ENCODE measurements around the gene SLC25A25.
"Not testable (repeated sequence)": the region's sequence is repeated elsewhere in the genome, so short reads cannot be mapped to it uniquely, and the experiment has no call there.

SLC25A25 gene

DNA sequence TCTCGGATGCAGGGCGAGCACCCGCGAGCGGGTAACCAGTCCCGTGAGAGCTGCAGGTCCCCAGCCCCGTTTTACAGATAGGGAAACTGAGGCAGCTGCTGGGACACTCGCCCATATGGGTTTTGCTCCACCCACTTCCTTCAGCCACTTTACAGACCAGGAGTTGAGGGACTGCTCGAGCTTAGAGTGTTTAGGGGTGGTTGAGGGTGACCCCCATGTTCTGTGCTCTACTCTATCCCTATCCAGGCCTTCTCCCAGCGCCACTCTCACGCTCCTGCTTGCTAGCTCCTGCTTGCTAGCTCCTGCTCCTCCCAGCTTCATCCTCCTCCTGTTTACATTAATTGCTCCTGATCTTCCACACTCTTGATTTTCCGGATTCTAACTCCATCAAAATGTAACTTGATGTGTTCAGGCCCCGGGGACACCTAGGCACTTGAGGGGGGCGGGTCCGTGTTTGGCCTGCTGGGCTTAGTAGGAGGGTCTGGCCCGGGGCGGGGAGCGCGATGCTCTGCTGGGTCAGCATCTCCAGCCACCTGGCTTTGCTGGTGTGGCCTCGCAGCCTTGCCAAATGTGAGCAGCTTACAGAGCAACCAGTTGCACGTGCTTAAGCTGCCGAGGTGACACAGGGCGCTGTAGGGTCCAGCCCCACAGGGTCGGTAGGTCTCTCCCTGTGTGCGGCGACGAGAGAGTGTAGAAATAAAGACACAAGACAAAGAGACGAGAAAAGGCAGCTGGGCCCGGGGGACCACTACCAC lies 61.0 kb downstream of the SLC25A25 start:
- DNase-seq = no peak

- DNase-seq = not testable (repeated sequence)
These were observed 62.1 kb downstream of the SLC25A25 start for GRCh38 chr9:128129976-128130590.

GRCh38 chr9:128130651-128131050 lies 62.6 kb downstream of the SLC25A25 start:
- not testable (repeated sequence) for DNase-seq

GRCh38 chr9:128131346-128131745 lies 63.3 kb downstream of the SLC25A25 start:
- not testable (repeated sequence) for DNase-seq

GRCh38 chr9:128132139-128132538 lies 64.1 kb downstream of the SLC25A25 start:
- not testable (repeated sequence) for DNase-seq

DNA sequence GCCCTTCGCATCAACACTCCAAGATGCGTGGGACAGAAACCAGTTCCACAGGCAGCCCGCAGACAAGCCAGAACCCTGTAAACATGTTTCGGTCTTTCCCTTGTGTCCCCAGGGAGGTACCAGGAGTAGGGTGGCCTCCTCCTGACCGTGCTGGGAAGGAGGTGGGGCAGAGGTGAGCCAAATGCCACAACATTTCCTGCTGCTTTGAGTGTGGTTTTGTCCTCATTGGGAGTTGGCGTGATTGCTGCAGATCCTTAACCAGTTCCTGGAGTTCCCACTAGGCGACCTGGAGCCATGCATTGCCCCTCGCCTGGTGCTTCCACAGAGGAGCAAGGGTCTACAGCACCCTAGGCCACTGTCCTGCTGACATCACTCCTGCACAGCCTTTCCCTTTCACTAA lies 67.5 kb downstream of the SLC25A25 start:
- not testable (repeated sequence) for DNase-seq

- no peak for DNase-seq
These were observed 69.1 kb downstream of the SLC25A25 start for GRCh38 chr9:128136816-128137793.

GRCh38 chr9:128138001-128138400 lies 70.0 kb downstream of the SLC25A25 start:
- no peak for DNase-seq

DNA sequence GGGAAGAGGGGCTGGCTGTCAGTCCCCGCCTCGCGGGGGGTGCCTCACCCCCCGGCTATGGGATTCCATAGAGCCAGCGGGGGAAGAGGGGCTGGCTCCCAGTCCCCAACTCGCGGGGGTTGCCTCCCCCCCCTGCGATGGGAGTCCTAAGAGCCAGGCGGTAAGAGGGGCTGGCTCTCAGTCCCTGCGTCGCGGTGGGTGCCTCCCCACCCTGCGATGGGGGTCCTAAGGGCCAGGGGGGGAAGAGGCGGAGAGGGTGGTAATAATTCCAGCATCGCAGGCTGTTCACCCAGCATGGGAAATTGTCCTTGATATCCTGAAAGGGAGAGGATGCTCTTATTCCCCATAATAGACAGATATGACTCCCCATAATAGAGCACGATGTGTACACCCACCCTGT lies 71.6 kb downstream of the SLC25A25 start:
- no peak for DNase-seq

DNA sequence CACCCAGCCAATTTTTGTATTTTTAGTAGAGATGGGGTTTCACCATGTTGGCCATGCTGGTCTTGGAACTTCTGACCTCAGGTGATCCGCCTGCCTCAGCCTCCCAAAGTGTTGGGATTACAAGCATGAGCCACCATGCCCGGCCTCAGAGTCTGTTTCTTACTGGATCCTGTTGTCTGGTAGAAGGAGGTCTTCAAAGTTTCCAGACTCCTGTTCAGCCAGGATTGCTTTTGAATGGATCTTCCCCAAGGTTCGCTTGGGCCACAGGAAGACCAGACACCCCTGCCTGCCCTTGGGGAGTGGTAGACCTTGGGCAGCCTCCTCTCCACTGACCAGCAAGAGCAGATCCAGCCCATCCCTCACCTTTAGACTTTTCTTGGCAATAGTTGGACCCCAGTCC lies 73.6 kb downstream of the SLC25A25 start:
- no peak for DNase-seq

DNA sequence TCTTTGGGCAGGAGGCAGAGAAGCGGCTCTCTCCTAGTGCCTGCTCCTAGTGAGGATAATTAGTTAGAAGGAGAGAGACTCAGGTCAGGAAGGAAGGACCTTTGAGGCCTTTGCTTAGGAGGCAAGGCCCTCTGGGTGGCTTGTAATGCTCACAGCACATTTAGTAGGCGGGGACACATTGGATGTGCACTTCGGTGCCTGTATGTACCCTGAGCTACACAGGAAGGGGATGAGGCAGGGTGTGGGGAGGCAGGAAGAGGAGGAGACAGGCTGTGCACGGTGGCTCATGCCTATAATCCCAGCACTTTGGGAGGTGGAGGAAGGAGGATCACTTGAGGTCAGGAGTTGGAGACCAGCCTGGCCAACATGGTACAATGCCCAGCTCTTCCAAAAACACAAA lies 74.0 kb downstream of the SLC25A25 start:
- DNase-seq = no peak

DNA sequence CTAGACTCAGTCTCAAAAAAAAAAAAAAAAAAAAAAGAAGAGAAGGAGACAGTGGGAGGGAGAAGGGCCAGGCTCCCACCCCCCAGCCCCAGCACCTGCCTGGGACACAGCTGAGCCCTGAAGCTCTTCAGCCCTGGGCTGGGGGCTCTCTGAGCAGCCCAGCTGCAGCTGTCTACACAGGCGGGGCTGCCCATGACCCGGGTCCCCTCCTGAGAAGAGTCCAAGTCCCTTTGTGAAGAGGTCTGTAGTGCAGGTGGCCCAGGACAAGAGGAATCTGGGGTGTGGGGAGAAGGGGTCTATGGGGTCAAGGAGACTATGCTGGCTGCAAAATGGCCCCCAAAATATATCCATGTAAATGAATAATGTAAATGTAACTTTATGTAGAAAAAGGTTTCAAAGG lies 74.6 kb downstream of the SLC25A25 start:
- DNase-seq = no peak

DNA sequence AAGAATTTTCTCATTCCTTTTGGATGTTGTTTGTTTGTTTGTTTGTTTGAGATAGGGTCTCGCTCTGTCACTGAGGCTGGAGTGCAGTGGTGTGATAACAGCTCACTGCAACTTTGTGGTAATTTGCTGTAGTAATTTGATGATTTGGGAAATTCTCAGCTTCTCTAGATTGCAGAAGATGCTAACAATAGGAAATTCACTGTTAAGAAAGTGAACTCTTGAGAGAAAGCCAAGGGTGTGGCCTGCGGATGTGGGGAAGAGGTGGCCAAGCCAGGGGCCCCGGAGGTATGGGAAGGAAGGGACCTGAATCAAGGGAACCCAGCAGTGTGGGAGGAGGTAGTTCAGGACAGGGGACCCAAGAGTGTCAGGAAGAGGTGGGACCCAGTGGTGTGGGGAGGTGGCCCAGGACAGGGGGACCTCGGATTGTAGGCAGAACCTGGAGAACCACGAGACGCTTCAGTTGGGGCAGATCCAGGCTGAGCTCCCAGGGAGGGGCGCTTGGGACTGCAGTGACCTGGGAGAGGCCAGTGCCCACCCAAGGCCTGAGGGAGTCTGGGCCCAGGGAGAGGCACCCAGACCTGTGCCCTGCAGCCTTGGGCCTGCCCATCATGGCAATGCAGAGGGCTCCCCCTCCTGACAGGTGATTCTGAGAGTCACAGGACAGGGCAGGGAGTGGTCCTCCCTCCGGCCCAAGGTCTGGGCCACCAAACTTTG lies 75.7 kb downstream of the SLC25A25 start:
- no peak for DNase-seq

GRCh38 chr9:128144239-128145181 lies 76.5 kb downstream of the SLC25A25 start:
- no peak for DNase-seq

- DNase-seq = no peak
These were observed 77.5 kb downstream of the SLC25A25 start for GRCh38 chr9:128145536-128145935.

DNA sequence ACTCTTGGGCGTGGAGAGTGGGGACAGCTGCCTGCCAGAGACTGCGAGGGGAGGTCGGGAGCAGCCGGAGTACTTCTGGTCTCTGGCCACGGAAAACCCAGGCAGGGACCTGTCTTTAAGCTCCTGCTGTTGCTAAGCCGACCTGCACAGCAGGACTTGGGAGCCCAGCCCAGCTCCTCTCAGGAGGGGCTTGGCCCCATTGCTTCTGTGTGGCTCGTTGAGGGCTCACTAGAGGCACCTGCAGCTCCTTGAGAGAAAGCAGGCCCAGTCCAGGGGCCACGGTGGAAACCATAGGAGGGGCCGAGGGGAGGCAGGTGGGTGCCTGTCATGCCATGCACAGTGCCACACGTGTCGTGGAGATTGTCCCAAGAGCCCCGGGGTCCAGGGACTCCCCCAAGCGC lies 77.9 kb downstream of the SLC25A25 start:
- no peak for DNase-seq

GRCh38 chr9:128146591-128147120 lies 78.6 kb downstream of the SLC25A25 start:
- no peak for DNase-seq

DNA sequence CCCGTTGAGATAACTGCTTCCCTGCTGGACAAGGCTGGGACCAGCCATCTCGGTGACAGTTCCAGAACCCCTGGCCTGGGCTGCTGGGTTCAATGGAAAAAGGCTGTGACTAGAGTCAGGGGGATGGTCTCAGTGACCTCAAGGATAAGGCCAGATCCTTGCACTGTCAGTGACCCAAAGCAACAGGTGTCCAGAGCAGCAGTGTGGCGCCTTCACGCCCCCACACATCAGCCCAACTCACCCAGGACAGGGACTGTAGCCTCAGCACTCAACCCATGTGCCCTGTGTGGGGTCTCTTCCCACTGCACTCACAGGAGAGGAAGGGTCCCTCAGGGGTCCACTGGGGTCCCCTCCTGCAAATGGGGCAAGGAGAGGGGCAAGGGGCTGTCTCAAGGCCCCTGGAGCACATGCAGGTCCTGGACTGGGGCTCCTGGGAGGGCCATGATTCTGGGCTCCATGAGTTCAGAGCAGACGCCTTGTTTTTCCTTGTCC lies 80.5 kb downstream of the SLC25A25 start:
- DNase-seq = no peak

DNA sequence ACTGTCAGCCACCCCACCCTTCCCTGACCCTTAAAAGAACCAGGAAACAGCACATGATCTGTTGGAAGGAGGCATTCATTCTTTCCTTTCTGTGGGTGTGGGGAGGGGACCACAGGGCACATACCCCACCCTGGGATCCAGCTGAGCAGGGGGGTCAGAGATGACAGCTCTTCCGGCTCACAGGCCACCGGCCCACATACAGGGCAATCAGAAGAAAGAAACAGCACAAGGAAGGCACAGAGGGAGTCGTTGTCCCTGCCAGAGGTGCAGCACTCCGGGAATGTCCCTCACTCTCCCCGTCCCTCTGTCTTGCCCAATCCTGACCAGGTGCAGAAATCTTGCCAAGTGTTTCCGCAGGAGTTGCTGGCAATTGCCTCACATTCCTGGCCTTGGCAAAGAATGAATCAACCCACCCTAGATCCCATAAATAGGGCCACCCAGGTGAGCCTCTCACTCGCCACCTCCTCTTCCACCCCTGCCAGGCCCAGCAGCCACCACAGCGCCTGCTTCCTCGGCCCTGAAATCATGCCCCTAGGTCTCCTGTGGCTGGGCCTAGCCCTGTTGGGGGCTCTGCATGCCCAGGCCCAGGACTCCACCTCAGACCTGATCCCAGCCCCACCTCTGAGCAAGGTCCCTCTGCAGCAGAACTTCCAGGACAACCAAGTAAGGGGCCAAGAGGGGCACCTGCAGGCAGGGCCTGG lies 81.1 kb downstream of the SLC25A25 start, which contains the start of gene LCN2:
Gene LCN2 (plus strand): TSS at position 453 of the 701 bp plus-strand sequence. CDS start 73 bp downstream, at position 526.
- no peak for DNase-seq

- DNase-seq = no peak
These were observed 82.0 kb downstream of the SLC25A25 start for GRCh38 chr9:128149951-128150593.
